WERI-Rb-1 (cell line): ENCODE results near the gene MALT1.

Source experiments
- DNase-seq: peaks from one replicate; pipeline ENCODE4 v3.0.0-alpha.2; 2020
- H3K27ac ChIP-seq: fragments of 250-450 bp; sonication (Bioruptor Pico); 2 replicates; pipeline ENCODE4 v1.5.1; 2020; ENCODE audit warnings: mild to moderate bottlenecking, moderate library complexity
- H3K27me3 ChIP-seq: fragments of 250-450 bp; sonication (Bioruptor Pico); 2 replicates; pipeline ENCODE4 v1.5.1; 2021; ENCODE audit warnings: mild to moderate bottlenecking, low read depth, moderate library complexity; ENCODE audit not compliant: insufficient read depth, severe bottlenecking
- H3K36me3 ChIP-seq: fragments of 250-450 bp; sonication (Bioruptor Pico); 2 replicates; pipeline ENCODE4 v1.5.1; 2020; ENCODE audit warnings: mild to moderate bottlenecking, moderate library complexity
- H3K4me3 ChIP-seq: 2 replicates; pipeline ENCODE4 v1.5.1; 2011; ENCODE audit warnings: low read depth, mild to moderate bottlenecking, control low read depth, low read length
- H3K9me3 ChIP-seq: fragments of 250-450 bp; sonication (Bioruptor Pico); 2 replicates; pipeline ENCODE4 v1.5.1; 2021; ENCODE audit warnings: mild to moderate bottlenecking, moderate library complexity; ENCODE audit not compliant: severe bottlenecking
- TF ChIP-seq, protein P1 (sequence below): IDR thresholded peaks from 2 replicates; pipeline ENCODE4 v1.5.1; 2011; ENCODE audit warnings: low read depth, mild to moderate bottlenecking, control low read depth, inconsistent platforms, low read length

MALT1 gene, protein sequence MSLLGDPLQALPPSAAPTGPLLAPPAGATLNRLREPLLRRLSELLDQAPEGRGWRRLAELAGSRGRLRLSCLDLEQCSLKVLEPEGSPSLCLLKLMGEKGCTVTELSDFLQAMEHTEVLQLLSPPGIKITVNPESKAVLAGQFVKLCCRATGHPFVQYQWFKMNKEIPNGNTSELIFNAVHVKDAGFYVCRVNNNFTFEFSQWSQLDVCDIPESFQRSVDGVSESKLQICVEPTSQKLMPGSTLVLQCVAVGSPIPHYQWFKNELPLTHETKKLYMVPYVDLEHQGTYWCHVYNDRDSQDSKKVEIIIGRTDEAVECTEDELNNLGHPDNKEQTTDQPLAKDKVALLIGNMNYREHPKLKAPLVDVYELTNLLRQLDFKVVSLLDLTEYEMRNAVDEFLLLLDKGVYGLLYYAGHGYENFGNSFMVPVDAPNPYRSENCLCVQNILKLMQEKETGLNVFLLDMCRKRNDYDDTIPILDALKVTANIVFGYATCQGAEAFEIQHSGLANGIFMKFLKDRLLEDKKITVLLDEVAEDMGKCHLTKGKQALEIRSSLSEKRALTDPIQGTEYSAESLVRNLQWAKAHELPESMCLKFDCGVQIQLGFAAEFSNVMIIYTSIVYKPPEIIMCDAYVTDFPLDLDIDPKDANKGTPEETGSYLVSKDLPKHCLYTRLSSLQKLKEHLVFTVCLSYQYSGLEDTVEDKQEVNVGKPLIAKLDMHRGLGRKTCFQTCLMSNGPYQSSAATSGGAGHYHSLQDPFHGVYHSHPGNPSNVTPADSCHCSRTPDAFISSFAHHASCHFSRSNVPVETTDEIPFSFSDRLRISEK

DNA sequence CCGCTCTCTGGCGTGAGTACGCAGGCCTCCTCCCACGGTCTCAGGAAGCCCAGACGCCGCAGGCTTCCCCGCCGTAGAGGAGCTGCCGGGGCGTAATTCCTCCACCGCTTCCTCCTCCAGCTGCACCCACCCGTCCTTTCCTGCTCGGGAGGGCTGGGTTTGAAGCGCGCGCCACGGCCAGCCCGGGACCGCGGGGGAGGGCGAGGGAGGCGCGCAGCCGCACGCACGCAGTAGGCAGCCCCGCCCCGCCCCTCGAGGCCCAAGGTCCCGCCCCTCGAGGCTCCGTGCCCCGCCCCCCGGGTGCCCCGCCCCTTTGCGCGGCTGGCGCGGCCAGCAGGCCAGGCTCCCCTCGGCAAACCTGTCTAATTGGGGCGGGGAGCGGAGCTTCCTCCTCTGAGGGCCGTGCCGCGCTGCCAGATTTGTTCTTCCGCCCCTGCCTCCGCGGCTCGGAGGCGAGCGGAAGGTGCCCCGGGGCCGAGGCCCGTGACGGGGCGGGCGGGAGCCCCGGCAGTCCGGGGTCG lies at the start of gene MALT1:
MALT1 (plus strand) TSS at position 355 of the 521 bp plus-strand sequence. CDS start 179 bp downstream, outside the sequence.
- Histone ChIP-seq H3K27ac (peak within 1 kb of the TSS; percentile 78), H3K27me3 (no peaks in the 10 kb centered on the region), H3K9me3 (no peaks in the 10 kb centered on the region), H3K4me3 (peak within 1 kb of the TSS; percentile 55), H3K36me3 (no peaks in the 10 kb centered on the region)
- TF ChIP-seq, protein P1, sequence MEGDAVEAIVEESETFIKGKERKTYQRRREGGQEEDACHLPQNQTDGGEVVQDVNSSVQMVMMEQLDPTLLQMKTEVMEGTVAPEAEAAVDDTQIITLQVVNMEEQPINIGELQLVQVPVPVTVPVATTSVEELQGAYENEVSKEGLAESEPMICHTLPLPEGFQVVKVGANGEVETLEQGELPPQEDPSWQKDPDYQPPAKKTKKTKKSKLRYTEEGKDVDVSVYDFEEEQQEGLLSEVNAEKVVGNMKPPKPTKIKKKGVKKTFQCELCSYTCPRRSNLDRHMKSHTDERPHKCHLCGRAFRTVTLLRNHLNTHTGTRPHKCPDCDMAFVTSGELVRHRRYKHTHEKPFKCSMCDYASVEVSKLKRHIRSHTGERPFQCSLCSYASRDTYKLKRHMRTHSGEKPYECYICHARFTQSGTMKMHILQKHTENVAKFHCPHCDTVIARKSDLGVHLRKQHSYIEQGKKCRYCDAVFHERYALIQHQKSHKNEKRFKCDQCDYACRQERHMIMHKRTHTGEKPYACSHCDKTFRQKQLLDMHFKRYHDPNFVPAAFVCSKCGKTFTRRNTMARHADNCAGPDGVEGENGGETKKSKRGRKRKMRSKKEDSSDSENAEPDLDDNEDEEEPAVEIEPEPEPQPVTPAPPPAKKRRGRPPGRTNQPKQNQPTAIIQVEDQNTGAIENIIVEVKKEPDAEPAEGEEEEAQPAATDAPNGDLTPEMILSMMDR: no peak
- peak; percentile 96 for DNase-seq

DNA sequence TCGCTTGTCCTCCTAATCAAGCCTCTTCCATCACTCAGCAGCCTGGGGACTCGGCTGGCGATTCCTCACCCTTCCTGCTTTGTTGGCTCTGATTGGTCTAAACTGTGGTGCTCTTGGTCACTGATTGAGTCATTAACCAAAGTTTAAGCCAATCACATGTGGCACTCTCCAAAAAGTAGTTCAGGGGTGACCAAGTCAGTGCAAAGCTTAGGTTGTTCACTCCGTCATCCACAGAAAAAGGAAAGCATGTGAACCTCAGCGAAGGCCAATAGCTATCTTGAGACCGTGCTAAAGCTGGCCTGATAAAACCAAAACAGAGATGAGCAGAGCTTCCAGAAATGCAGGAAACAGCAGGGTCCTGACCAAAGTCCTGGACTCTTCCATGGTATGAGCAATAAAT lies 47.3 kb upstream of the MALT1 start:
- Histone ChIP-seq H3K27ac (no peak overlapping the region), H3K4me3 (no peak overlapping the region), H3K36me3 (no peaks in the 10 kb centered on the region), H3K9me3 (no peaks in the 10 kb centered on the region), H3K27me3 (no peaks in the 10 kb centered on the region)
- DNase-seq: no peak
- TF ChIP-seq, protein P1: no peak

DNA sequence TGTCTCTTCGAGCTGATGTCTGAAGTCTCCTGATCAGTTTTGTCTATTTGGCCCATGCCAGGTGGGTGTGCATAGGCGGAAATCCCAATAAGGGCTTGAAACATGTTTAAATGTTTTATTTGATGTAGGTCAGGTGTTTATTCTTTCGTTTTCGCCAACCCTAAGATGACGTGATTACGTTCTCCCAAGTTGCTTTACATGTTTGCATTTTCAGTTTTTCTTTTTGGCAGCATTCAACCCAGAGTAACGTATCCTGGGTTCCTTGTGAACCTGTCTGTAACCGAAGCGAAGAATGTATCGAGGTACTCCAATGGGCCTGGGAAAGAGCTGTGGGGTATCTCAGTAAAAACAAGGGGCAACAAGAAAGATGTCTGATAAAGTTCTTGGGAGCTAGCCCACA lies 45.4 kb upstream of the MALT1 start:
- TF ChIP-seq, protein P1: no peak

DNA sequence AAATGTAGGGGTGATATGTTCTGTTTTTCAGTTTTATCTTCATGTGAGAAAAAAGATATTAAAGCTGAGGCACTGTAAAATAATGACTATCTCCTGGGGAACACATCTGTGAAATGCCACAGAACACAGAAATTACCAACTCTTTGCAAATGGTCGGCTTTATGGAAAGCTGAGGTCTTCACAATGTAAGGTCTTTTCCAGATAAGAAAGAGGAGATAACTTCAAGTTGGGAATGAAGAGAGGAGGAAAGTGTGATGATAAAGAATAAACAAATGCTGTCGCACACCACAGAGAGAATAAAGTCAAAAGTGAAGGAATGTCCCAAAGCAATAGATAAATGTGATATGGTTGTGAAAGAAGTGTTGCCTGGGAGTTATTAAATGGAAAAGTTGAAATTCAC lies 41.2 kb upstream of the MALT1 start:
- TF ChIP-seq, protein P1: no peak
- no peak for DNase-seq
- H3K4me3 ChIP-seq: no peak overlapping the region

More for the DNA sequence above, 45.4 kb upstream of the MALT1 start:
- Histone ChIP-seq H3K27me3 (no peaks in the 10 kb centered on the region), H3K4me3 (no peak overlapping the region), H3K9me3 (no peaks in the 10 kb centered on the region), H3K36me3 (no peaks in the 10 kb centered on the region), H3K27ac (no peak overlapping the region)
- no peak for DNase-seq

DNA sequence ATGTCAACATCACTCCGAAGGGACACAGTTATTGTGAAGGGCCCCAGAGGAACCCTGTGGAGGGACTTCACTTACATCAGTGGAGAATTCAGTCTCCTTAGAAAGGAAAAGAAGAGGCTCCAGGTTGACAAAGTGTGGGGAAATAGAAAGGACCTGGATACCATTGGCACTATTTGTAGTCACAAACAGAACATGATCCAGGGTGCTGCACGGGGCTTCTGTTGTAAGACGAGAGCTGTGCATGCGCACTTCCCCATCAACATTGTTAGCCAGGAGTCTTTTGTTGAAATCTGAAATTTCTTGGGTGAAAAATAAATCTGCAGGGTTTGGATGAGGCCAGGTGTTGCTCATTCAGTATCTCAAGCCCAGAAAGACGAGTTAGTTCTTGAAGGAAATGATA lies 40.0 kb upstream of the MALT1 start:
- Histone ChIP-seq H3K9me3 (no peaks in the 10 kb centered on the region), H3K4me3 (no peak overlapping the region), H3K36me3 (no peaks in the 10 kb centered on the region), H3K27me3 (no peaks in the 10 kb centered on the region), H3K27ac (no peak overlapping the region)
- TF ChIP-seq, protein P1: no peak
- DNase-seq: no peak

More for the DNA sequence above, 41.2 kb upstream of the MALT1 start:
- Histone ChIP-seq H3K36me3 (no peaks in the 10 kb centered on the region), H3K27ac (no peak overlapping the region), H3K27me3 (no peaks in the 10 kb centered on the region), H3K9me3 (no peaks in the 10 kb centered on the region)
